Endothelial cell of umbilical vein (primary cell): ENCODE data around the gene ZP4. TPM values are rescaled to one million over a fixed set of nuclear protein-coding genes. Genes with fewer than 3 reads are reported as not detected.

Source experiments
- BruUV-seq: library from RNA; stranded (reverse); fragments of 400-500 nt; replicated peaks from 2 replicates; lab custom pipeline; 2021; lab: Mats Ljungman, UMichigan
- CTCF ChIA-PET: fragments of 300-600, 350-600 bp; sonication (Branson Sonifier 250); formaldehyde crosslinking; loops from one replicate; lab custom pipeline; 2021; ENCODE audit warnings: antibody characterized with exemption, inconsistent platforms; lab: Charles Lee
- POLR2A ChIA-PET: fragments of 300-600, 350-600 bp; sonication (Branson Sonifier 250); formaldehyde crosslinking; loops from one replicate; lab custom pipeline; 2021; ENCODE audit warnings: antibody characterized with exemption, inconsistent platforms; lab: Charles Lee
- DNase-seq: peaks from one replicate; pipeline ENCODE4 v3.0.0-alpha.2; 2011; ENCODE audit warnings: low read depth, low spot score
- FAIRE-seq: peaks from 2 replicates; lab custom pipeline; 2011; peaks lifted over from hg19 to GRCh38; lab: Jason Lieb, UNC
- H2AFZ ChIP-seq: 2 replicates; pipeline ENCODE4 v1.6.0; 2012; ENCODE audit warnings: low read depth, low read length, control low read depth, inconsistent platforms
- H3K27ac ChIP-seq: 2 replicates; pipeline ENCODE4 v1.5.1; 2011; ENCODE audit warnings: low read depth, mild to moderate bottlenecking, control low read depth, low read length, moderate library complexity; ENCODE audit not compliant: insufficient read depth
- H3K27me3 ChIP-seq, 2 experiments: 2 replicates each; pipeline versions ENCODE4 v1.6.0 to v1.6.1; 2011; ENCODE audit warnings: low read length in 2 of 2, mixed read lengths in 1 of 2; ENCODE audit not compliant: control insufficient read depth in 2 of 2, insufficient read depth in 2 of 2
- H3K36me3 ChIP-seq, 2 experiments: 2 replicates in 1 of 2; 3 replicates in 1 of 2; pipeline ENCODE4 v1.5.1; 2011; ENCODE audit warnings: low read length in 2 of 2, mild to moderate bottlenecking in 1 of 2, moderate library complexity in 1 of 2; ENCODE audit not compliant: control insufficient read depth in 2 of 2, insufficient read depth in 2 of 2; ENCODE audit errors: extremely low read depth in 1 of 2
- H3K4me1 ChIP-seq: 3 replicates; pipeline ENCODE4 v1.5.1; 2011; ENCODE audit warnings: mild to moderate bottlenecking, low read length; ENCODE audit not compliant: control insufficient read depth, insufficient read depth; ENCODE audit errors: extremely low read depth
- H3K4me2 ChIP-seq: 2 replicates; pipeline ENCODE4 v1.6.1; 2011; ENCODE audit warnings: low read length, control low read depth, mixed read lengths; ENCODE audit not compliant: insufficient read depth
- H3K4me3 ChIP-seq, 3 experiments: fragments of 200-600 bp in 1 of 3; sonication (generic), shearing (Covaris generic) in 1 of 3; replicated peaks in 1 of 3; 2 replicates each; pipeline ENCODE4 v1.5.1; 2011 to 2016; ENCODE audit warnings: control low read depth in 3 of 3, low read length in 3 of 3, mild to moderate bottlenecking in 2 of 3, inconsistent platforms in 1 of 3, low read depth in 1 of 3, moderate library complexity in 1 of 3; ENCODE audit not compliant: insufficient read depth in 1 of 3
- H3K79me2 ChIP-seq: 2 replicates; pipeline ENCODE4 v1.6.0; 2012; ENCODE audit warnings: low read length, inconsistent platforms; ENCODE audit not compliant: control insufficient read depth, insufficient read depth
- H3K9ac ChIP-seq: replicated peaks from 2 replicates; pipeline ENCODE3; 2011; ENCODE audit warnings: low read length, control low read depth; ENCODE audit not compliant: insufficient read depth; ENCODE audit errors: extremely low read depth
- H3K9me1 ChIP-seq: replicated peaks from 3 replicates; pipeline ENCODE4 v1.6.0; 2011; ENCODE audit warnings: mild to moderate bottlenecking, low read length; ENCODE audit not compliant: control insufficient read depth, insufficient read depth; ENCODE audit errors: extremely low read depth
- H3K9me3 ChIP-seq: replicated peaks from 2 replicates; pipeline ENCODE4 v1.5.1; 2012; ENCODE audit warnings: low read length, inconsistent platforms; ENCODE audit not compliant: control insufficient read depth, insufficient read depth
- H4K20me1 ChIP-seq: replicated peaks from 2 replicates; pipeline ENCODE3; 2011; ENCODE audit warnings: mild to moderate bottlenecking, low read length; ENCODE audit not compliant: control insufficient read depth, insufficient read depth; ENCODE audit errors: extremely low read depth
- CTCF ChIP-seq, 2 donors: IDR thresholded peaks; 1 replicate in 1 of 2; 2 replicates in 1 of 2; pipeline ENCODE4 v1.5.1; 2011; ENCODE audit warnings: low read length in 2 of 2, mild to moderate bottlenecking in 2 of 2, moderate library complexity in 2 of 2, control low read depth in 1 of 2, inconsistent platforms in 1 of 2, low read depth in 1 of 2; ENCODE audit not compliant: insufficient read depth in 1 of 2; ENCODE audit errors: extremely low read depth in 1 of 2
- EZH2 ChIP-seq: IDR thresholded peaks from 2 replicates; pipeline ENCODE4 v1.6.1; 2012; ENCODE audit warnings: borderline replicate concordance, low read depth, mild to moderate bottlenecking, moderate library complexity, low read length, inconsistent platforms; ENCODE audit not compliant: severe bottlenecking
- FOS ChIP-seq: IDR thresholded peaks from 2 replicates; pipeline ENCODE4 v1.6.1; 2011; ENCODE audit warnings: mild to moderate bottlenecking, low read length, moderate library complexity, borderline replicate concordance; ENCODE audit not compliant: insufficient read depth
- GATA2 ChIP-seq: IDR thresholded peaks from 2 replicates; pipeline ENCODE4 v1.7.0; 2011; ENCODE audit warnings: low read depth, mild to moderate bottlenecking, moderate library complexity, mixed read lengths, low read length; ENCODE audit not compliant: insufficient read length, insufficient read depth
- JUN ChIP-seq: IDR thresholded peaks from 2 replicates; pipeline ENCODE4 v1.6.1; 2011; ENCODE audit warnings: borderline replicate concordance, low read depth; ENCODE audit not compliant: insufficient read length, insufficient read depth
- MYC ChIP-seq: IDR thresholded peaks from one replicate; pipeline ENCODE4 v1.6.1; 2011; ENCODE audit warnings: mild to moderate bottlenecking, low read depth, low read length
- POLR2A ChIP-seq: IDR thresholded peaks from 2 replicates; pipeline ENCODE4 v1.6.1; 2012; ENCODE audit warnings: low read depth, mild to moderate bottlenecking, control low read depth, low read length
- POLR2AphosphoS5 ChIP-seq: IDR thresholded peaks from 2 replicates; pipeline ENCODE4 v1.6.1; 2012; ENCODE audit warnings: low read depth, mild to moderate bottlenecking, control low read depth, low read length, moderate library complexity; ENCODE audit not compliant: insufficient read depth
- dilution Hi-C: fragments of 300-500 bp; cut with MboI; formaldehyde crosslinking; loops from one replicate; pipeline ENCODE4 v1.15.0; 2019; ENCODE audit warnings: low sequenced_read_pairs; ENCODE audit not compliant: extremely low pct_ligation_motif_present
- intact Hi-C: fragments of 100-400 bp; cut with micrococcal nuclease; formaldehyde crosslinking; loops from one replicate; pipeline ENCODE4 v1.10.0; 2022
- polyA plus RNA-seq, 4 experiments: library from polyadenylated mRNA; depleted of rRNA in 3 of 4; stranded (reverse) in 3 of 4; unstranded in 1 of 4; fragments of >200 nt; gene quantifications; 2 replicates each; pipeline versions ENCODE4 v1.2.1 to v1.2.3, GENCODE V29; 2011 to 2012; ENCODE audit warnings: missing spikeins in 1 of 4
- total RNA-seq: library from RNA; stranded (reverse); gene quantifications from 2 replicates; pipeline ENCODE4 v1.2.3, GENCODE V29; 2021
- TF ChIP-seq, protein P1 (sequence below): IDR thresholded peaks from 2 replicates; pipeline ENCODE4 v1.6.1; 2011; ENCODE audit not compliant: insufficient read depth, insufficient read length

ZP4 gene
- total and polyA plus RNA-seq, 2 donors (not counting 3 experiments of a cell fraction or from before 2014, with no cell fraction given), result not detected

DNA sequence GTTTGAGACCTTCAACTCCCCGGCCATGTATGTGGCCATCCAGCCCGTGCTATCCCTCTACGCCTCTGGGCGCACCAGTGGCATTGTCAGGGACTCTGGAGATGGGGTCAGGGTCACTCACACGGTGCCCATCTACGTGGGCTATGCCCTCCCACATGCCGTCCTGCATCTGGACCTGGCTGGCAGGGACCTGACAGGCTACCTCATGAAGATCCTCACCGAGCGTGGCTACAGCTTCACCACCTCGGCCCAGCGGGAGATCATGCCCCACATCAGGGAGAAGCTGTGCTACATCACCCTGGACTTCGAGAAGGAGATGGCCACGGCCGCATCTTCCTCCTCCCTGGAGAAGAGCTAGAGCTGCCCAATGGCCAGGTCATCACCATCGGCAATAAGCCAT lies 36.5 kb upstream of the ZP4 start:
- H4K20me1 ChIP-seq, result no peaks in the 10 kb centered on the region
- H3K9me1 ChIP-seq, result no peaks in the 10 kb centered on the region
- H3K79me2 ChIP-seq, result no peaks in the 10 kb centered on the region
- no peaks in the 10 kb centered on the region for H3K36me3 ChIP-seq
- DNase-seq (no peak), FAIRE-seq (no peak)
- H2AFZ ChIP-seq, result no peak overlapping the region
- H3K4me3 ChIP-seq, result no peak overlapping the region
- ChIA-PET CTCF (no interaction called here), POLR2A (no interaction called here)
- H3K27ac ChIP-seq, result no peak overlapping the region
- no peaks in the 10 kb centered on the region for H3K27me3 ChIP-seq
- H3K4me2 ChIP-seq, result no peak overlapping the region
- no TSS peak for BruUV-seq
- intact Hi-C loops (no loop called here), dilution Hi-C loops (no loop called here)
- peaks cover 4% of the 10 kb centered on the region for H3K9me3 ChIP-seq
- no peak overlapping the region for H3K9ac ChIP-seq
- no peaks in the 10 kb centered on the region for H3K4me1 ChIP-seq
- TF ChIP-seq GATA2 (no peak), EZH2 (no peak), FOS (no peak), POLR2A (no peak), CTCF (IDR thresholded peaks at IDR 0.05; ENCODE audit: extremely low read depth in 1 of 2, insufficient read depth in 1 of 2, low read depth in 1 of 2, low read length in 2 of 2) (no peak), MYC (no peak), JUN (no peak), POLR2AphosphoS5 (no peak)
- TF ChIP-seq, protein P1, sequence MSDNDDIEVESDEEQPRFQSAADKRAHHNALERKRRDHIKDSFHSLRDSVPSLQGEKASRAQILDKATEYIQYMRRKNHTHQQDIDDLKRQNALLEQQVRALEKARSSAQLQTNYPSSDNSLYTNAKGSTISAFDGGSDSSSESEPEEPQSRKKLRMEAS, result no peak
